Dermis microvascular lymphatic vessel endothelial cell (primary cell): ENCODE results near the gene PACS1. TPM values are rescaled to one million over a fixed set of nuclear protein-coding genes. Genes with fewer than 3 reads are reported as not detected.
"Not testable (repeated sequence)": the region's sequence is repeated elsewhere in the genome, so short reads cannot be mapped to it uniquely, and the experiment has no call there.

Experiments used
- DNase-seq, 2 donors: peaks; one replicate each; pipeline versions ENCODE4 v3.0.0 to v3.0.0-alpha.2; 2010; ENCODE audit warnings: low read depth in 2 of 2
- total RNA-seq: library from RNA; depleted of rRNA; stranded (reverse); fragments of >200 nt; gene quantifications from 2 replicates; pipeline ENCODE4 v1.2.1, GENCODE V29; 2014

PACS1 gene
- total RNA-seq, 1 donor from 2014 or later = 16.4 TPM

DNA sequence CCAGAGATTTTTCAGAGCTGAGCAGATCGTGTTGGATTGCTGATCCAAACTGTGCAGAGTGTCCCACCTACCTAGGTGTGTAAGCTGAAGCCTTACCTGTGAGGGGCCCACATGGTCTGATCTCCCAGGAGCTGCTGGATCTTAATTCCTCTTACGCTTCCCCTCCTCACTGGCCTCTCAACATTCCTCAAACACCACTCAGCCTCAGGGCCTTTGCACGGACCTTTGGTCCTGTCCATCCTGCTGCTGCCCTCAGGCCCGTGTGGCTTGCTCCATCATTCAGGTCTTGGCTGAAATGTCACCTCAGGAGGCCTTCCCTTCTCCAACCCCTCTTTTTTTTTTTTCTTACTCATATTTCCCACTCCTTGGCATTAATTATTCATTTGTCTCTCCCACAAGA is 177.2 kb downstream of the PACS1 start:
- DNase-seq = no peak

DNA sequence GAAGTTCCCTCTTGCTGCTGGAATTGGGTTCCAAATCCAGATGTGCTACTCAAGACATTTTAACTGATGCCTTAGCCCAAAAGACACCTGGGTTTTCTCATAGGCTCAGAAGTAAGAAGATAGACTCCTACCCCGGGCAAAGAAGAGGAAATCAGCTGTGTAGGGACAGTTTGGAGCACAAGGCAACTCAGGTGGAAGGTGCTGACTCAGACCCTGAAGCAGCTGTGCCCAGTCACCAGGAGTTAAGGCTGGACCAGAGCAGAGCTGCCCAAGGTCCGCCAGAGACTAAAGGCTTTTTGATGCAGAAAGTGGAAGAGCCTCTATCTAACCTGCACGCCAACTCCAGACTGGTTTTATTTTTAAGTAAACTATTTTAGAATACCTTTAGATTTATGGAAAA is 177.7 kb downstream of the PACS1 start:
- no peak for DNase-seq

DNA sequence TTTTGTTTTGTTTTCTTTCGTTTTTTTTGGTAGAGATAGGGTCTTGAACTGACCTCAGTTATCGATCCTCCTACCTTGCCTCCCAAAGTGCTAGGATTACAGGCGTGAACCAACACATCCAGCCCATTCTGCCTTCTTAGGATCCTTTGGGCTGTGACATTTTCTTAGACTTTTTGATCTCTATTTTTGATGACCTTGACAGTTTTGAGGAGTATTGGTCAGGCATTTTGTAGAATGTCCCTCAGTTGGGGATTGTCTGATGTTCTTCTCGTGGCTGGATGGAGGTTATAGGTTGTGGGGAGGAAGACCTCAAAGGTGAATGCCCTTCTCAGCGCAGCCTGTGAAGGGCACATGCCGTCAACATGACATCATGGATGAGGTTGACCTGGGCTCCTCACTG is 178.8 kb downstream of the PACS1 start:
- DNase-seq = no peak

DNA sequence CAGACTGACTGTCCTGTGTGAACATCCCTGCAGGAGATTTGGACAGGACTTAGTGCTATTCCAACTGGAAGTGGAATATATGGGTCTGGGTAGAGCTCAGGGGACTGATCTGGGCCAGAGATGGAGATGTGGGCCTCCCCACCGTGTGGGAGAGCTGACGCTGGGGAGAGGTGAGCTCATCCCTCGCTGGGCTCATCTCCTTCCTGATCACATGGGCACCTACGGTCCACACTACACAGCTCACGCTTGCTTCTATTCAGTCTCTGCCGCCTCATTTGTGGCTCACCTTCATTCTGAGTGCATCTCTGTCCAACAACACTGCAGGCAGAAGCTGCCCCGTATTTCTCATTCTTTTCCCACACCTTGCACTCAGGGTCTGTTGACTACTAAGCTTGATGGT is 181.7 kb downstream of the PACS1 start:
- no peak for DNase-seq

DNA sequence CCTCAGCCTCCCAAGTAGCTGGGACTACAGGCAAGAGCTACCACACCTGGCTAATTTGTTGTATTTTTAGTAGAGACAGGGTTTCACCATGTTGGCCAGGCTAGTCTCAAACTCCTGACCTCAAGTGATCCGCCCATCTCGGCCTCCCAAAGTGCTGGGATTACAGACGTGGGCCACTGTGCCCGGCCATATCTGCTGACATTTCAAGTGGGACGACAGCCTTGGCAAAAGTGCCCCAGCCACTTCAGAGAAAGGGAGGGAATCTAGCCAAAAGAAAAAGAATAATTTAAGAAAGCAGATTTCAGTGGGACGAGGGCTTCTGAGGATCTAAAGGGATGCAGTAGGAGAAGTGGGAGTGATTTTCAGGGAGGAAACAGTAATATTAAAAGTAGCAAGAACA is 183.0 kb downstream of the PACS1 start:
- not testable (repeated sequence) for DNase-seq

DNA sequence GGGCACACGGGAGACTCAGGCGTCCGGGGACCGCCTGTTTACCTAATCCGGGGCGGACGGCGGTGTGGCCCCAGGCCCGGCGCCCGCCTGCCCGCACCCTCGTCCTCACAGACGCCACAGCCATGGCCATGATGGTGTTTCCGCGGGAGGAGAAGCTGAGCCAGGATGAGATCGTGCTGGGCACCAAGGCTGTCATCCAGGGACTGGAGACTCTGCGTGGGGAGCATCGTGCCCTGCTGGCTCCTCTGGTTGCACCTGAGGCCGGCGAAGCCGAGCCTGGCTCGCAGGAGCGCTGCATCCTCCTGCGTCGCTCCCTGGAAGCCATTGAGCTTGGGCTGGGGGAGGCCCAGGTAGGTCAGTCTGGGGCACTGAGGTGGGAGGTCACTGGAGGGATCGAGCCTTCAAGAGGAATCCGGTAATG is 188.4 kb downstream of the PACS1 start:
- no peak for DNase-seq

DNA sequence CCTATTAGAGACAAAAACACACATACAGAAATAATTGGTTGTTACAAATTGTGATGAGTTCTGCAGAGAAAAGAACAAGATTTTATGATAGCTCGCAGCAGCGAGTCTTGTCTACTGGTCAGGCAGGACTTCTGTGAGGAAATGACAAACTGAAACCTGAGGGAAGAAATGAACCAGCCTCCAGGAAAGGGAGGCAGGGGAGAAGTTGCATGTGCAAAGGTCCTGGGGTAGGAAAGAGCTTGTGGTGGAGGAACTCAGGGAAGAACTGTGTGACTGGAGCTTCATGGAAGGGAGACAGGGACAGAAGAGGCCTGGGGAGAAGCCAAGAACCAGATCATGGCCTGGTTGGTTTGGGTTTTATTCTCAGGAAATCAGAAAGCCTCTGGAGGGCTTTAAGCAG is 189.2 kb downstream of the PACS1 start:
- no peak for DNase-seq

DNA sequence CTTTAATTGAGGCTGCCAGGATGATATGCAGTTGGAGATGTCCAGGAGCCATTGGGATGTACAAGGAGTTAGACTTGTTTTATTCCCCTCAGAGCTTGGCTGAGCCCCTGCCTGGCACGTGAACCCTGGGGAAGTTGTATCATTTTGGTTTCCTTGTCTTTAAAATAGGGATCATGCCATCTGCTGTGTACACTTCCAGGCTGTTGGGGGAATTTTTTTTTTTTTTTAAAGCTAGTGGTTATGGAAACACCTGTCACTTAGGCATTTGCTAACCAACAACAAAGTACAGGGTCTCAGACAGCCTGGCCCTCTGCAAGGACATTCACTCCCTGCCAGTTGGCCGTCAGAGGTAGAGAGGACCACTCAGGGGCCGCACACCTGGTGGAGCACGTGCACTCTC is 189.9 kb downstream of the PACS1 start:
- DNase-seq = no peak

DNA sequence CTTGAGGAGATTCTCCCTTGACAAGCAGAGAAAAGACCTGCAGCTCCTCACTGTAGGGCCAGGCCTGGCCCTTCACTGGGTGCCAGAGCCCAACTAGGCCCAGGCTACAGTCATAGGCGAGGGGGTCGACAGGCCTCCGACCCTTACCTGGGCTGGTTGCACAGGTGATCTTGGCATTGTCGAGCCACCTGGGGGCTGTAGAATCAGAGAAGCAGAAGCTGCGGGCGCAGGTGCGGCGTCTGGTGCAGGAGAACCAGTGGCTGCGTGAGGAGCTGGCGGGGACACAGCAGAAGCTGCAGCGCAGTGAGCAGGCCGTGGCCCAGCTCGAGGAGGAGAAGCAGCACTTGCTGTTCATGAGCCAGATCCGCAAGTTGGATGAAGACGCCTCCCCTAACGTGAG is 191.5 kb downstream of the PACS1 start:
- DNase-seq = no peak

DNA sequence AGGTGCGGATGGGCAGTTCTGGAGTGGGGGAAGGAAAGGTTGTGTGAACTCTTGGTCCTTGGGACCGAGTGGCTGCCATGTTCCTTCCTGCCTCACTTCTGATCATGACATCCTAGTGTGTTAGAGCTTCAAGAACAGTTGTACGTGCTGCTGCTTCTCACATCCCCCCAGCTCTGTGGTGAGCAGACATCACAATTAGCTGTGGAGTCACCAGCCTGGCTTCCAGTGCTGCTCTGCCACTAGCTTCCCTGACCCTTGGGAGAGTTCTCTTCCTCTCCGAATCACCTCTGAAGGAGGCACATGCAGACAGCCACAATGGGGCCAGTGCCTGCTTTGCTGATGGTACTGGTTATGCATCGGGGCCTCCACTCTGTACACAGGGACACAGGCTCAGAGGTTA is 192.1 kb downstream of the PACS1 start:
- DNase-seq = no peak

DNA sequence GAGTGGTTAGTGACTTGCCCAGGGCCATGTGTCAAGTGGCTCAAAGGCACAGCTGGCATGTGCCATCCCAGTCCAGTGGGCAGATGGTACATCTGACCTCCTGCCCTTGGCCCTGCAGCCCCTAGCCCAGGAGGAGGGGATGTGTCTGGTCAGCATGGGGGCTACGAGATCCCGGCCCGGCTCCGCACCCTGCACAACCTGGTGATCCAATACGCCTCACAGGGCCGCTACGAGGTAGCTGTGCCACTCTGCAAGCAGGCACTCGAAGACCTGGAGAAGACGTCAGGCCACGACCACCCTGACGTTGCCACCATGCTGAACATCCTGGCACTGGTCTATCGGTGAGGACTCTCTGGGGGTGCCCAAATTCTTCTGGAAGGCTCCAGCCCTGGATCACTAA is 192.6 kb downstream of the PACS1 start:
- DNase-seq = no peak

DNA sequence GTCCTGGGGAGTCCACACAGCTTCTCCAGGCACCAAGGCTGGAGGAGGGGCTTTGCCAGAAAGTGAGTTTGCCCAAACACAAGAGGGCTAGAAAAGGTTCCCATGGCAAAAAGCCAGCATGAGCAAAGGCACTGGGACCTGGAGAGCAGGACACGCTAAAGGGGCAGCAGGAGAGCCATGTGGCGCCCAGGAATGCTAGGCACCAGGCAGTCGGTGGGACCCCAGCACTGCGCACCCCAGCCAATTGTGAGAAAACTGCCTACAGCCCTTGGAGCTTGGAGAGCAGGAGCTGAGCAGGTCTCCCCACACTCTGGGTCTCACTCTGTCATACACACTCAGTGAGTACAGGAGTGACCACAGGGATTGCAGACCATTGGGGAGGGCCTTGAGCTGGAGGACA is 193.2 kb downstream of the PACS1 start:
- no peak for DNase-seq

DNA sequence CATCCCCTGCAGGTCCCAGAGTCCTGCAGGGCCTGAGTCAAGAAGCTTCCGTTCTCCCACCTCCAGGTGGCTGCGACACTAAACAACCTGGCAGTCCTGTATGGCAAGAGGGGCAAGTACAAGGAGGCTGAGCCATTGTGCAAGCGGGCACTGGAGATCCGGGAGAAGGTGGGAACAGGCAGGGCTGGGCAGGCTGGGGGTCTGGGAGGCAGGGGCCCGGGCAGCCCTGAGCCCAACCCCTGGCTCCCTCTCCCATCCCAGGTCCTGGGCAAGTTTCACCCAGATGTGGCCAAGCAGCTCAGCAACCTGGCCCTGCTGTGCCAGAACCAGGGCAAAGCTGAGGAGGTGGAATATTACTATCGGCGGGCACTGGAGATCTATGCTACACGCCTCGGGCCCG is 193.7 kb downstream of the PACS1 start:
- no peak for DNase-seq

DNA sequence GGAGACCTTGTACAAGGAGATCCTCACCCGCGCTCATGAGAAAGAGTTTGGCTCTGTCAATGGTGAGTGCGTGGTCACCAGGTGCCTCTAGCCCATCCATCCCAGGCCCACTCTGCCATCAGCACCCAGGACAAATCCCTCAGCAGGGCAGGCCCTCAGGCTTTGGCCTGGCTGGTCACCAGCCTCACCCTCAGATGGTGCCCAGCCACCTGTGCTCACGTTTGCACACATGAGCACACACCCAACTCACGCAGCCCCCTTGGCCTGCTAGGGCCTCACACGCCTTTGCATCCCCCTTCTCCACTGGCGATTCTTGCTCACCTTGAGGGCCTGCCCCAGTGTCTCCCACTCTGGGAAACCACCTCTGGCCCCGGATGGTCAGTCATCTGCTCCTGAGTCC is 194.3 kb downstream of the PACS1 start:
- no peak for DNase-seq

DNA sequence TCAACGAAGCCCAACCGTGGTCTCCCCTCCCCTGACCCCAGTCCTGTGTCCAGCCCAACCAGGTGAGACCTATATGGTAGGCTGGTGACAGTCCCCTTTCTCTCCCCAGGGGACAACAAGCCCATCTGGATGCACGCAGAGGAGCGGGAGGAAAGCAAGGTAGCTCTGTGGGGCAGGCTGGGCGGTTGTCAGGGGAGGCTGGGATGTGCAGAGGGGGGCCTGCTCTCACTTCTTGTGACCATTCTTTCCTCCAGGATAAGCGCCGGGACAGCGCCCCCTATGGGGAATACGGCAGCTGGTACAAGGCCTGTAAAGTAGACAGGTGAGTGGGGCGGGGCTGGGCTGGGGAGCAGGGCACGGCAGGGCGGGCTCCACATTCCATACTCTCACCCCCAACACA is 194.8 kb downstream of the PACS1 start:
- DNase-seq = peak in 1 of 2 donors; percentile 25

DNA sequence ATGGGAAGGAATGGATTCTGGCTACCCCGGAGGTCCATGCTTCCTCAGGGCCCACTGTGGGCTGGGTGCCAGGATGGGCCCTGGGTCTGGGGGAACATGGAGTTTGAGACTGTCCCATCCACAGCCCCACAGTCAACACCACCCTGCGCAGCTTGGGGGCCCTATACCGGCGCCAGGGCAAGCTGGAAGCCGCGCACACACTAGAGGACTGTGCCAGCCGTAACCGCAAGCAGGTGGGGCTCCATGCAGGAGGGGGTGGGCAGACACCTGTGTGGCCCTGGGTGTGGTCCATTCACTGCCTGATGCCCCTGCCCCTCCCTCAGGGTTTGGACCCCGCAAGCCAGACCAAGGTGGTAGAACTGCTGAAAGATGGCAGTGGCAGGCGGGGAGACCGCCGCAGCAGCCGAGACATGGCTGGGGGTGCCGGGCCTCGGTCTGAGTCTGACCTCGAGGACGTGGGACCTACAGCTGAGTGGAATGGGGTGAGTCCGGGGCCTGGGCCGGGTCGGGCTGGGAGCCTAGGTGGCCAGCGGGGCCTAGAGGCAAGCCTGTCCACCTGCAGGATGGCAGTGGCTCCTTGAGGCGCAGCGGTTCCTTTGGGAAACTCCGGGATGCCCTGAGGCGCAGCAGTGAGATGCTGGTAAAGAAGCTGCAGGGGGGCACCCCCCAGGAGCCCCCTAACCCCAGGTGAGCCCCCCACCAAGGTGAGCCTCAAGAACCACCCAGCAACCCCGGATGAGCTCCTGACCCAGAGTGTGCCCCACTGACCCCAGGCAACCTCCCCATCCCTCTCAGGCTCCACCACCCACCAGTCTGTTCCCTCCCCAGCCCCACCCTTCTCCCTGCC is 195.7 kb downstream of the PACS1 start:
- no peak for DNase-seq

DNA sequence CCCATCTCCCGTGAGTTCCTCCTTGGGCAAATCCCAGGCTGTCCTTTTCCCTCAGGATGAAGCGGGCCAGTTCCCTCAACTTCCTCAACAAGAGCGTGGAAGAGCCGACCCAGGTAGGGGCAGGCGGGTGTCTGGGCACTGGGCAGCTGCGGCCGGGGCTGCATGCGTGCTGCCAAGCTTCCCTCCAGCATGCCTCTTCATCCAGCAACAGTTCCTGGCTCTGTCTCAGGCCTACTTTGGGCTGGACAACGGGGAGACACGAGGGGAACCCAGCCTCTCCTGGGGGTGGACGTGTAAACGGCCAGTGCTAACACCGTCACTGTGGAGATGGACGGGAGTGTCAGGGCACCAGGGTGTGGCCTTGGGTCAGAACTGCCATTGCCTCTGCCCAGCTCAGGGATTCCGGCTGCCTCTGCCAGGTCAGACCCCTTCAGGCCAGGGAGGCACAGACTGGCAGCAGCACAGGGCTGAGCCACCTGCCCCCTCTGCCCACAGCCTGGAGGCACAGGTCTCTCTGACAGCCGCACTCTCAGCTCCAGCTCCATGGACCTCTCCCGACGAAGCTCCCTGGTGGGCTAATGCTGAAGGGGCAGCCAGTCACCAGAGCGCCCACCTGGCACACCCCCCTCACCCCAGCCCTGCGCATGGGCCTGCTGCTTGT is 196.4 kb downstream of the PACS1 start:
- DNase-seq = no peak

DNA sequence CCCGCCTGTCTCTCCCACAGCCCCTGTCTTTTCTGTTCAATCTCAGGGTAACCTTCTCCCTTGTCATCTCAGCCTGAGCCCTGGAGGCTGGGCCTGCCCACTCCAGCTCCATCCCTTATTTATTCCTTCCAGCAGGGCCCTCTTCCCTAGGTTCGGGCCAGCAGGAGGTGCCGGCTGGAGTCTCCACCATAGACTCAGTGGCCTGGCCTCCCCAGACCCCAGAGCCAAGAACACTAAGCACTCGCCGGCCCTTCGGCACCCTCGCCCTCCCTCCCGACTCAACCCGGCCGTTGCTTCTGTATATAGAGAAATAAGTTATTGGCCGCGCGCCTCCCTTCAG is 196.9 kb downstream of the PACS1 start:
- no peak for DNase-seq

DNA sequence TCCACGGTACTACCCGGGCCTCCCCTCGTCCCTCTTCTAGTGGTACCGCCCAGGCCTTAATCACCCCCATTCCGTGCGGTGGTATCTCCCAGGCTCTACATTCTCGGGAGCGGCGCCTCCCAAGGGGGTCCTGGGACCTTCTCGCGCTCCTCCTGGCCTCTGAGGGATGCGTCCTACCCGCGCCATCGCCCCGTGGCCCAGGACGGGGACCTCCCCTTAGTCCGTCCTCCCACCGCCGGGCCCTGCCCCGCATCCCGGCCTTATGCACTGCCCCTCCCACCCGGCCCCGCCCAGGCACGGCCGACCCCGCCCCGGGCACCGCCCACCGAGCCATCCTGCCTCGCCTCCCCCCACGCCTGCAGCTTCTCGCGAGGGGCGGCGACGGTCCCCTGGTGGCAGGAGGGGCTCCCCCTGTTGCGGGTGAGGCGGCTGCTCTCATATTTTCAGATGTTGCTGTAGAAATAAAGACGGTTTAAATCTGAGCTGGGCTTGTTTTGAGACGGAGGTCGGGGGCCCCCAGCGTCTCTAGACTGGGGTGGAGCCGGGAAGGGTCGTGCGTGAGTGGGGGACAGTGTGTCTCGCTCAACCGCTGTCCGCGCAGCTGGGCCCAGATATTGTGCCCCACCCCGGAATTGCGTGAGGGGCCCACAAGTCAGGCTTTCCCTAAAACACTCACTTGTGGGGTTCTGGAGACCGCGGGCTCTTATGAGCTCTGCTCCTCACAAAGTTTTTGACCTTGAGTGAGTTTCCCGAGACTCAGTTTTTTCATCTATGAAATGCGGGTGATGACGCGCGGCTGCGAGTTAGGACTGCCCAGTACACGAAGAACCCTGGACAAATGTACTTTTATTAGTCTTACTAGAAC is 197.5 kb downstream of the PACS1 start:
- DNase-seq = peak; percentile 71 to 92

DNA sequence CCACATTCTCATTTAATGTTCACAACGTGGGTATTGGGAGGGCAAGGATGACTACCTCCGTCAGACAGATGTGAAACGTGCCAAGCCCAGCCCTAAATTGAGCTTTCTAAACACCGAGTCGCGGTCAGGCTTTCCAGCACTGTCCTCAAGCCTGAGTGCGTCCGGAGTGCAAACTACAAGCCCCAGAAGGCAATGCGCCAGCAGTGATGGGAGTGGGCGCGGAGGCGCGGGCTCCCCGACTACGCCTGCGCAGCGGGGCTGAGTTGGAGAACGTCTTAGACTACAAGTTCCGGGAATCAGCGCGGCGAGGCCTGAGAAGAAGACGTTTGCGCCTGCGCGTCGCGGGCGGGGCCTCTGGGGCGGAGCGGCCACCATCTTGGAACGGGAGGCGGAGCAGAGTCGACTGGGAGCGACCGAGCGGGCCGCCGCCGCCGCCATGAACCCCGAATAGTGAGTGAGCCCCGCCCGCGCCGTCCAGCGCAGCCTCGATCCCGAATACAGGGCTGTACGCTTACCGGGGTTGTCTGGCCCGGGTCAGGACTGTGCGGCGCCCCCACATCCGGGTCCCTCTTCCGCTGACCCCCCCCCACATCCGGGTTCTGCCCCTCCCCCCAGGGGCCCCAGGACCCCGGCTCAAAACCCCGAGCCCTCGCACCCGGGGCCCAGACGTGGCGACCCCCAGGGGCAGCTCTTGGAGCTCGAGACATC is 198.3 kb downstream of the PACS1 start, which contains the start of gene RAB1B:
TSS of gene RAB1B (plus strand) at position 396 of the 708 bp plus-strand sequence. CDS start at position 437, 41 bp downstream.
- DNase-seq = peak; percentile 98 to 99
